ENCODE data around the gene ASPRV1.

GRCh38 chr2:69988086-69988635 lies 26.7 kb upstream of the ASPRV1 start:
- TF ChIP-seq CTCF (IDR thresholded peaks at IDR 0.05), result no peak
- no peak for TF ChIP-seq POLR2A (IDR thresholded peaks at IDR 0.05)
